Progenitor cell of endocrine pancreas (in vitro differentiated cells): Measurements from ENCODE around the gene BFSP2. TPM values are rescaled to one million over a fixed set of nuclear protein-coding genes. Genes with fewer than 3 reads are reported as not detected.

ENCODE experiments used
- DNase-seq: peaks from one replicate; pipeline ENCODE4 v3.0.0; 2021; ENCODE audit warnings: low spot score; ENCODE audit not compliant: unreplicated experiment
- H3K27ac Mint-ChIP-seq: 2 replicates; pipeline ENCODE4 v1.8.0; 2021; ENCODE audit warnings: mild to moderate bottlenecking, moderate library complexity, mixed read lengths
- H3K27me3 Mint-ChIP-seq: 2 replicates; pipeline ENCODE4 v1.8.0; 2021; ENCODE audit warnings: mixed read lengths
- H3K36me3 Mint-ChIP-seq: 2 replicates; pipeline ENCODE4 v1.8.0; 2022; ENCODE audit warnings: mixed read lengths; ENCODE audit not compliant: insufficient read depth
- H3K4me1 Mint-ChIP-seq: 2 replicates; pipeline ENCODE4 v1.8.0; 2021; ENCODE audit warnings: low read depth, mixed read lengths
- H3K4me3 Mint-ChIP-seq: 2 replicates; pipeline ENCODE4 v1.8.0; 2021; ENCODE audit warnings: low read depth, mild to moderate bottlenecking, moderate library complexity, mixed read lengths
- H3K9me3 Mint-ChIP-seq: 2 replicates; pipeline ENCODE4 v1.8.0; 2021; ENCODE audit warnings: low read depth, mixed read lengths
- CTCF ChIP-seq: fragments of 200-600 bp; sonication (generic); IDR thresholded peaks from one replicate; pipeline ENCODE4 v1.5.0; 2021; ENCODE audit warnings: antibody characterized with exemption, mild to moderate bottlenecking; ENCODE audit not compliant: unreplicated experiment
- total RNA-seq: library from RNA; stranded (reverse); gene quantifications from 2 replicates; pipeline ENCODE4 v1.2.1, GENCODE V29; 2021

BFSP2 gene
- total RNA-seq, 1 donor from 2014 or later = not detected

GRCh38 chr3:133503409-133503808 lies 103.6 kb downstream of the BFSP2 start:
- no peak overlapping the region for H3K27ac Mint-ChIP-seq
- H3K4me3 Mint-ChIP-seq = no peak overlapping the region
- no peaks in the 10 kb centered on the region for H3K9me3 Mint-ChIP-seq
- H3K27me3 Mint-ChIP-seq = peaks cover 3% of the 10 kb centered on the region
- DNase-seq = no peak
- TF ChIP-seq CTCF = no peak
- peaks cover 19% of the 10 kb centered on the region for H3K4me1 Mint-ChIP-seq
- H3K36me3 Mint-ChIP-seq = no peaks in the 10 kb centered on the region

GRCh38 chr3:133504736-133505135 lies 104.9 kb downstream of the BFSP2 start:
- Mint-ChIP-seq H3K27ac (no peak overlapping the region), H3K4me3 (no peak overlapping the region), H3K27me3 (peaks cover 3% of the 10 kb centered on the region), H3K36me3 (no peaks in the 10 kb centered on the region), H3K4me1 (peaks cover 14% of the 10 kb centered on the region), H3K9me3 (no peaks in the 10 kb centered on the region)
- no peak for TF ChIP-seq CTCF
- DNase-seq = no peak

GRCh38 chr3:133505813-133506212 lies 106.0 kb downstream of the BFSP2 start:
- Mint-ChIP-seq H3K4me3 (no peak overlapping the region), H3K27me3 (peaks cover 3% of the 10 kb centered on the region), H3K9me3 (no peaks in the 10 kb centered on the region), H3K36me3 (no peaks in the 10 kb centered on the region), H3K27ac (peak overlapping the region; percentile 51), H3K4me1 (peaks cover 11% of the 10 kb centered on the region)
- no peak for TF ChIP-seq CTCF
- DNase-seq = no peak

DNA sequence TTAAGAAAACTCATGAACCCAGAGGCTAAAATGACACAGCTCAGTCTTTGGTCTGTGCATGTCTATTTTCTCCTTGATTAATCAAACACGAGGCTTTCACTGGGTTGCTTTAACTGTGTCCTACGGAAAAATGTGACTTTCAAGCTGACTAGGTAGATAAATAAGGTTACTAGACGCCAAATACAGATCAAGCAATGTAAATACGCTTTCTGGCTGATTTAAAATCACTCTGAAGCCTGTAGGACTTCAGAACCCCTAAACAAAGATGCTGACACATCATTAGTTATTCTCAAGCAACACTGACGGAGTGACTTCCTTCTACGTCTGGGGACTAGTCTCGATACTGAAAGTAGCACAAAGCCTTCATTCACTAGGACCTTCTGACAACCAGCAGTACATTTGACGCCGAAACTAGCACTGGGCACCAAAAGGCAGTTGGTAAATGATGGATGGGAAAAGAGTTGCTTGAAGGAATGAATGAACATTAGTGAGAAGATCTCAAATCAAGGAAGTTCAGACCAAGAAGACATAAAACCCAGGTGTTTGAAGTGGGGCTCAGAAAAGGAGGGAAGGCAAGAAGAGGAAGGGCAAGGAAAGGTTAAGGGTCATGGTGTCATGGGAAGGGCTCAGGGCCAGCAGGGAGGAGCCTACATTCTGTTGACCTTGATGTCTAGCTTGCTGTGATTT lies 106.5 kb downstream of the BFSP2 start:
- Mint-ChIP-seq H3K36me3 (no peaks in the 10 kb centered on the region), H3K27me3 (peaks cover under 1% of the 10 kb centered on the region), H3K9me3 (no peaks in the 10 kb centered on the region), H3K4me3 (no peak overlapping the region), H3K27ac (peak overlapping the region; percentile 51), H3K4me1 (peaks cover 11% of the 10 kb centered on the region)
- no peak for DNase-seq
- no peak for TF ChIP-seq CTCF

GRCh38 chr3:133509488-133509887 lies 109.6 kb downstream of the BFSP2 start:
- no peak for TF ChIP-seq CTCF
- H3K27ac Mint-ChIP-seq = no peak overlapping the region
- H3K4me3 Mint-ChIP-seq = no peak overlapping the region

More at GRCh38 chr3:133509488-133509887, 109.6 kb downstream of the BFSP2 start:
- DNase-seq = no peak
- H3K27me3 Mint-ChIP-seq = no peaks in the 10 kb centered on the region
- H3K36me3 Mint-ChIP-seq = no peaks in the 10 kb centered on the region
- no peaks in the 10 kb centered on the region for H3K9me3 Mint-ChIP-seq
- H3K4me1 Mint-ChIP-seq = peaks cover 11% of the 10 kb centered on the region
